NCI-H510A (cell line): ENCODE measurements around the gene GRXCR2.
A peak's percentile ranks its signal among the peaks of the same experiment; 100 is the strongest.

Source experiments
- DNase-seq: peaks from one replicate; lab custom pipeline; 2025; lab: John Stamatoyannopoulos, UW

Gene GRXCR2

GRCh38 chr5:145835848-145836239 is 37.0 kb downstream of the GRXCR2 start:
- no peak for DNase-seq

GRCh38 chr5:145834917-145835847 is 37.6 kb downstream of the GRXCR2 start, which contains the start of gene PRELID2:
TSS of gene PRELID2 (minus strand) at chr5:145835342. CDS start at chr5:145835251, 91 bp downstream.
- peak; percentile 77 for DNase-seq

- no peak for DNase-seq
Measured at GRCh38 chr5:145834554-145834916, 38.3 kb downstream of the GRXCR2 start.

GRCh38 chr5:145833631-145834200 is 39.1 kb downstream of the GRXCR2 start:
- no peak for DNase-seq

GRCh38 chr5:145830594-145830993 is 42.2 kb downstream of the GRXCR2 start:
- DNase-seq, result no peak

GRCh38 chr5:145829708-145830361 is 43.0 kb downstream of the GRXCR2 start:
- no peak for DNase-seq

GRCh38 chr5:145826895-145827674 is 45.7 kb downstream of the GRXCR2 start:
- DNase-seq, result no peak

- DNase-seq, result peak; percentile 2
Measured at GRCh38 chr5:145825751-145826180, 47.0 kb downstream of the GRXCR2 start.

GRCh38 chr5:145824040-145824439 is 48.8 kb downstream of the GRXCR2 start:
- no peak for DNase-seq

- DNase-seq, result no peak
Measured at GRCh38 chr5:145818604-145819003, 54.2 kb downstream of the GRXCR2 start.

GRCh38 chr5:145812877-145813276 is 59.9 kb downstream of the GRXCR2 start:
- DNase-seq, result no peak

- peak; percentile 80 for DNase-seq
Measured at GRCh38 chr5:145811834-145812625, 60.8 kb downstream of the GRXCR2 start.
